ENCODE results near the gene ABCC5. TPM values are rescaled to one million over a fixed set of nuclear protein-coding genes. Genes with fewer than 3 reads are reported as not detected.

ABCC5 gene
- total RNA-seq = 13.0 and 20.6 TPM in 2 replicates

GRCh38 chr3:184017672-184018423 lies at the start of gene ABCC5:
Gene ABCC5, minus strand, starts transcription at chr3:184017884. Its CDS starts 3,492 bp downstream, at chr3:184014392.

DNA sequence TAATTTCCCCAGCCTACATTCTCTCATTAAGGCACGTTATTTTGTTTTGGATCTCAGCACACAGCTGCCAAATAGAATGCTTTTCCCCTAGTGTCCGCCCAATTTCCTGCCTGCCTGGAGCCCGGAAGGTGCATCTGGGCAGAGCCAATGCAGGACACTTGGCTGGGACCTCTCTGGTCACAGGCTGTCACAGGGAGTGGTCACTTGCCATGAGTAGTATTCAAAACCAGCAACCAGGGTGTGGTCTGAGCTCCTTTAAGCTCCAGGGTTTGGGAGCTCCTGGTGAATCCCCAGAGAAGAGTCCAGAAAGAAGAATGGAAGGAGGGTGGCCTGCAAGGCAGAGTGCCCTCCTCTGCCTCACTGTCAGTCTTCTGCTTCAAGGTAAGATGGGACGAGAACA lies 35.1 kb upstream of the ABCC5 start, which contains the start of gene HTR3C:
HTR3C (plus strand) TSS at position 281 of the 400 bp plus-strand sequence; CDS start at position 315, 34 bp downstream.

GRCh38 chr3:184031187-184031792 lies 13.6 kb upstream of the ABCC5 start, which contains the start of gene HTR3D:
Gene HTR3D, plus strand, starts transcription at chr3:184031742. Its CDS starts 0 bp downstream, at chr3:184031742.

DNA sequence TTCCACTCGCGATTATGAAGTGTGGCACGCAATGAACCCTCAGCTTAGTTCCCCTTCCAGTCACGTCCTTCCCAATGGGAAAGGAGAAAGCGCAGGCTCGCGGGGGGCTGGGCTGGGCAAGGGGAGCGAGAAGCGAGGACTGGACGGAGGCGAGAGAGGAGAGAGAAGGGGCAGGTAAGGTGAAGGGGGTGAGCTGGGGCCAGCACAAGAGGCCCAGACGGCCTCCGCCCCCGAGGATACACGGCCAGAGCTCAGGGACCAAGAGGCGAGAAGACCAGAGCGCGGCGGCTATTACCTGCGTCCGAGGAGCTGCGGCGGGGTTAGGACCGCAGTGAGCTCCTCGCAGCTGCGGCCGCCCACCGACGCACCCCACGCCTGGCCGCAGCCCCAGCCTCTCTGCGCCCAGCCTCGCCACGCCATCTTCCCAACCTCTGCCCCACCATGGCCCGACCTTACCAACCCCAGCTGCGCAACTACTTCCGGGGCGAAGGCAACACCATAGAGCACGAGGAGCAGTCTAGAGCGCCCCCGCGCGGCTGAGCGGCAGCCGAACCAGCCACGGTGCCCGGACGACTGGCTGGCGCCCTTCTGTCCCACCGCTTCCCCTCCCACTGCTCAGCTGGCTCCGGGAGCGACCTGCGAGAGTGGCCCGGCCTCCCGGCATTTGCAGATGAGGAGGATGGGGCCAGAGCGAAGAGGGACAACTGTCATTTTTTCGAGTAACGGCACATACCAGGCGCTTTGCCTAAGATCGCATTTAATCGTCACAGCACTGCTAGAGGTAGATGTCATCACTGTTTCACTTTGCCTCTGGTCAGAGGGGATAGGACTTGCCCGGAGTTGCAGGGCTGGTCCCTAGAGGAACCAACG lies 133.0 kb downstream of the ABCC5 start, which contains the start of gene PARL:
PARL (minus strand) TSS at position 454 of the 870 bp plus-strand sequence; CDS start at position 420, 34 bp downstream.

Small RNA genes within 50 kb of the gene (small RNA-seq; reads per million reads assigned to genes)
- not detected for gene MIR4448

Other genes starting within 250 kb of the ABCC5 start
- gene MAP6D1, start 192.3 kb downstream of the ABCC5 start, total RNA-seq = 2.1 and 2.8 TPM in 2 replicates
- gene PARL, start 133.0 kb downstream of the ABCC5 start, total RNA-seq = 24.2 and 24.4 TPM in 2 replicates
- gene HTR3D, start 13.9 kb upstream of the ABCC5 start, total RNA-seq = not detected in 2 replicates
- gene HTR3C, start 35.2 kb upstream of the ABCC5 start, total RNA-seq = not detected in 2 replicates
- gene HTR3E, start 79.2 kb upstream of the ABCC5 start, total RNA-seq = not detected in 2 replicates
- gene EIF2B5, start 117.5 kb upstream of the ABCC5 start, total RNA-seq = 27.7 and 34.7 TPM in 2 replicates
- gene DVL3, start 137.5 kb upstream of the ABCC5 start, total RNA-seq = 38.9 and 48.4 TPM in 2 replicates
- gene AP2M1, start 157.0 kb upstream of the ABCC5 start, total RNA-seq = 352 and 438 TPM in 2 replicates
- 43.1 and 51.6 TPM in 2 replicates for gene ABCF3, start 168.3 kb upstream of the ABCC5 start, total RNA-seq
- not detected in 2 replicates for gene VWA5B2, start 211.7 kb upstream of the ABCC5 start, total RNA-seq
- gene ALG3, start 231.1 kb upstream of the ABCC5 start, total RNA-seq = 25.5 and 28.2 TPM in 2 replicates
- gene EEF1AKMT4, start 231.8 kb upstream of the ABCC5 start, total RNA-seq = 4.7 TPM in 2 replicates
- gene CAMK2N2, start 243.7 kb upstream of the ABCC5 start, total RNA-seq = 0.16 TPM in 1 of 2 replicates, not detected in the other